Liver (tissue), 3 donors: Measurements from ENCODE around the gene CCNL1.
A peak's percentile ranks its signal among the peaks of the same experiment; 100 is the strongest.

Experiments
- EGR1 ChIP-seq, 2 donors: IDR thresholded peaks; 2 replicates each; pipeline ENCODE4 v1.6.1; 2016 to 2018; ENCODE audit warnings: antibody characterized with exemption in 2 of 2, low read depth in 2 of 2
- FOXA1 ChIP-seq: IDR thresholded peaks from 2 replicates; pipeline ENCODE4 v1.6.1; 2016; ENCODE audit warnings: antibody characterized with exemption
- GABPA ChIP-seq, 2 donors: IDR thresholded peaks in 1 of 2; conservative IDR thresholded peaks in 1 of 2; 2 replicates each; pipeline ENCODE4 v1.6.1; 2016; ENCODE audit warnings: antibody characterized with exemption in 2 of 2, mild to moderate bottlenecking in 1 of 2, moderate library complexity in 1 of 2
- JUND ChIP-seq, 2 donors: IDR thresholded peaks; 2 replicates each; pipeline ENCODE4 v1.6.1; 2016; ENCODE audit warnings: antibody characterized with exemption in 2 of 2
- RAD21 ChIP-seq, 2 donors: IDR thresholded peaks; 2 replicates each; pipeline ENCODE4 v1.6.1; 2016; ENCODE audit warnings: antibody characterized with exemption in 2 of 2, mild to moderate bottlenecking in 2 of 2
- SP1 ChIP-seq: IDR thresholded peaks from 2 replicates; pipeline ENCODE4 v1.6.1; 2018; ENCODE audit warnings: antibody characterized with exemption, mild to moderate bottlenecking
- TAF1 ChIP-seq: conservative IDR thresholded peaks from 2 replicates; pipeline ENCODE4 v1.6.1; 2016; ENCODE audit warnings: antibody characterized with exemption, mild to moderate bottlenecking
- YY1 ChIP-seq: IDR thresholded peaks from 2 replicates; pipeline ENCODE4 v1.6.1; 2016; ENCODE audit warnings: antibody characterized with exemption, mild to moderate bottlenecking
- TF ChIP-seq, protein P1 (sequence below): fragments of 150-350 bp; IDR thresholded peaks from 2 replicates; pipeline ENCODE4 v1.5.1; 2017; ENCODE audit warnings: improper control_type of control experiment, low read depth, low read length; ENCODE audit not compliant: missing input control
- TF ChIP-seq, protein P2 (sequence below): IDR thresholded peaks from 2 replicates; pipeline ENCODE4 v1.6.1; 2016; ENCODE audit warnings: antibody characterized with exemption
- TF ChIP-seq, protein P3 (sequence below): IDR thresholded peaks from 2 replicates; pipeline ENCODE4 v1.6.1; 2016; ENCODE audit warnings: antibody characterized with exemption
- TF ChIP-seq, protein P4 (sequence below): IDR thresholded peaks from 2 replicates; pipeline ENCODE4 v1.6.1; 2016; ENCODE audit warnings: antibody characterized with exemption, mild to moderate bottlenecking
- TF ChIP-seq, protein P5 (sequence below): IDR thresholded peaks from 2 replicates; pipeline ENCODE4 v1.6.1; 2016; ENCODE audit warnings: antibody characterized with exemption
- donor health status: healthy.
- donor health status: healthy.

DNA sequence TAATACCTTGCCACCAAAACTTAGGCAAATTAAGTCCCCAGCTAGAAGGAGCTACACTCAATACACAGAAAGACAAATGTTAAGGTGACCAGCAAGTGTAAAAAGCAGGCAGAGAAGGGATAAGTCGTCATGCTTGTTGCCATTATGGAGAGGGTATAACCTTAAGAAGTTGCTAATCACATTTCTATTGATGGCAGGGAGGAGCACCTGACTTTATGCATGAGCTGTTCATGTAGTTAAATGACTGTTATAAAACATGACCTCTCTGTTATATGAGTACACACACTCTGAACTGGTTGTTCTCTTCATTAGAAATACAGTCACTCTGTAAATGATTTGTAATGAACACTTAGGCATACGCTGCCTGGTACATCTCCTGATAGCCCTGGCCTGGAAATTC, 6.6 kb upstream of the CCNL1 start:
- TF ChIP-seq, protein P1, sequence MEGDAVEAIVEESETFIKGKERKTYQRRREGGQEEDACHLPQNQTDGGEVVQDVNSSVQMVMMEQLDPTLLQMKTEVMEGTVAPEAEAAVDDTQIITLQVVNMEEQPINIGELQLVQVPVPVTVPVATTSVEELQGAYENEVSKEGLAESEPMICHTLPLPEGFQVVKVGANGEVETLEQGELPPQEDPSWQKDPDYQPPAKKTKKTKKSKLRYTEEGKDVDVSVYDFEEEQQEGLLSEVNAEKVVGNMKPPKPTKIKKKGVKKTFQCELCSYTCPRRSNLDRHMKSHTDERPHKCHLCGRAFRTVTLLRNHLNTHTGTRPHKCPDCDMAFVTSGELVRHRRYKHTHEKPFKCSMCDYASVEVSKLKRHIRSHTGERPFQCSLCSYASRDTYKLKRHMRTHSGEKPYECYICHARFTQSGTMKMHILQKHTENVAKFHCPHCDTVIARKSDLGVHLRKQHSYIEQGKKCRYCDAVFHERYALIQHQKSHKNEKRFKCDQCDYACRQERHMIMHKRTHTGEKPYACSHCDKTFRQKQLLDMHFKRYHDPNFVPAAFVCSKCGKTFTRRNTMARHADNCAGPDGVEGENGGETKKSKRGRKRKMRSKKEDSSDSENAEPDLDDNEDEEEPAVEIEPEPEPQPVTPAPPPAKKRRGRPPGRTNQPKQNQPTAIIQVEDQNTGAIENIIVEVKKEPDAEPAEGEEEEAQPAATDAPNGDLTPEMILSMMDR, result no peak
- TF ChIP-seq, protein P2, sequence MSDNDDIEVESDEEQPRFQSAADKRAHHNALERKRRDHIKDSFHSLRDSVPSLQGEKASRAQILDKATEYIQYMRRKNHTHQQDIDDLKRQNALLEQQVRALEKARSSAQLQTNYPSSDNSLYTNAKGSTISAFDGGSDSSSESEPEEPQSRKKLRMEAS, result no peak
- TF ChIP-seq YY1 (no peak), SP1 (peak; percentile 59), GABPA (IDR thresholded peaks at IDR 0.05 in 1 of 2, conservative IDR thresholded peaks at IDR 0.05 in 1 of 2) (no peak), RAD21 (IDR thresholded peaks at IDR 0.05) (no peak), EGR1 (IDR thresholded peaks at IDR 0.05; ENCODE audit: low read depth in 2 of 2) (no peak), JUND (IDR thresholded peaks at IDR 0.05) (no peak), FOXA1 (no peak), TAF1 (no peak)
- TF ChIP-seq, protein P3, sequence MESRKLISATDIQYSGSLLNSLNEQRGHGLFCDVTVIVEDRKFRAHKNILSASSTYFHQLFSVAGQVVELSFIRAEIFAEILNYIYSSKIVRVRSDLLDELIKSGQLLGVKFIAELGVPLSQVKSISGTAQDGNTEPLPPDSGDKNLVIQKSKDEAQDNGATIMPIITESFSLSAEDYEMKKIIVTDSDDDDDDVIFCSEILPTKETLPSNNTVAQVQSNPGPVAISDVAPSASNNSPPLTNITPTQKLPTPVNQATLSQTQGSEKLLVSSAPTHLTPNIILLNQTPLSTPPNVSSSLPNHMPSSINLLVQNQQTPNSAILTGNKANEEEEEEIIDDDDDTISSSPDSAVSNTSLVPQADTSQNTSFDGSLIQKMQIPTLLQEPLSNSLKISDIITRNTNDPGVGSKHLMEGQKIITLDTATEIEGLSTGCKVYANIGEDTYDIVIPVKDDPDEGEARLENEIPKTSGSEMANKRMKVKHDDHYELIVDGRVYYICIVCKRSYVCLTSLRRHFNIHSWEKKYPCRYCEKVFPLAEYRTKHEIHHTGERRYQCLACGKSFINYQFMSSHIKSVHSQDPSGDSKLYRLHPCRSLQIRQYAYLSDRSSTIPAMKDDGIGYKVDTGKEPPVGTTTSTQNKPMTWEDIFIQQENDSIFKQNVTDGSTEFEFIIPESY, result peak; percentile 38
- TF ChIP-seq, protein P4, sequence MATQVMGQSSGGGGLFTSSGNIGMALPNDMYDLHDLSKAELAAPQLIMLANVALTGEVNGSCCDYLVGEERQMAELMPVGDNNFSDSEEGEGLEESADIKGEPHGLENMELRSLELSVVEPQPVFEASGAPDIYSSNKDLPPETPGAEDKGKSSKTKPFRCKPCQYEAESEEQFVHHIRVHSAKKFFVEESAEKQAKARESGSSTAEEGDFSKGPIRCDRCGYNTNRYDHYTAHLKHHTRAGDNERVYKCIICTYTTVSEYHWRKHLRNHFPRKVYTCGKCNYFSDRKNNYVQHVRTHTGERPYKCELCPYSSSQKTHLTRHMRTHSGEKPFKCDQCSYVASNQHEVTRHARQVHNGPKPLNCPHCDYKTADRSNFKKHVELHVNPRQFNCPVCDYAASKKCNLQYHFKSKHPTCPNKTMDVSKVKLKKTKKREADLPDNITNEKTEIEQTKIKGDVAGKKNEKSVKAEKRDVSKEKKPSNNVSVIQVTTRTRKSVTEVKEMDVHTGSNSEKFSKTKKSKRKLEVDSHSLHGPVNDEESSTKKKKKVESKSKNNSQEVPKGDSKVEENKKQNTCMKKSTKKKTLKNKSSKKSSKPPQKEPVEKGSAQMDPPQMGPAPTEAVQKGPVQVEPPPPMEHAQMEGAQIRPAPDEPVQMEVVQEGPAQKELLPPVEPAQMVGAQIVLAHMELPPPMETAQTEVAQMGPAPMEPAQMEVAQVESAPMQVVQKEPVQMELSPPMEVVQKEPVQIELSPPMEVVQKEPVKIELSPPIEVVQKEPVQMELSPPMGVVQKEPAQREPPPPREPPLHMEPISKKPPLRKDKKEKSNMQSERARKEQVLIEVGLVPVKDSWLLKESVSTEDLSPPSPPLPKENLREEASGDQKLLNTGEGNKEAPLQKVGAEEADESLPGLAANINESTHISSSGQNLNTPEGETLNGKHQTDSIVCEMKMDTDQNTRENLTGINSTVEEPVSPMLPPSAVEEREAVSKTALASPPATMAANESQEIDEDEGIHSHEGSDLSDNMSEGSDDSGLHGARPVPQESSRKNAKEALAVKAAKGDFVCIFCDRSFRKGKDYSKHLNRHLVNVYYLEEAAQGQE, result no peak
- TF ChIP-seq, protein P5, sequence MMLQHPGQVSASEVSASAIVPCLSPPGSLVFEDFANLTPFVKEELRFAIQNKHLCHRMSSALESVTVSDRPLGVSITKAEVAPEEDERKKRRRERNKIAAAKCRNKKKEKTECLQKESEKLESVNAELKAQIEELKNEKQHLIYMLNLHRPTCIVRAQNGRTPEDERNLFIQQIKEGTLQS, result no peak
